ENCODE data around the gene SLX4IP.
A peak's percentile ranks its signal among the peaks of the same experiment; 100 is the strongest.

SLX4IP gene

DNA sequence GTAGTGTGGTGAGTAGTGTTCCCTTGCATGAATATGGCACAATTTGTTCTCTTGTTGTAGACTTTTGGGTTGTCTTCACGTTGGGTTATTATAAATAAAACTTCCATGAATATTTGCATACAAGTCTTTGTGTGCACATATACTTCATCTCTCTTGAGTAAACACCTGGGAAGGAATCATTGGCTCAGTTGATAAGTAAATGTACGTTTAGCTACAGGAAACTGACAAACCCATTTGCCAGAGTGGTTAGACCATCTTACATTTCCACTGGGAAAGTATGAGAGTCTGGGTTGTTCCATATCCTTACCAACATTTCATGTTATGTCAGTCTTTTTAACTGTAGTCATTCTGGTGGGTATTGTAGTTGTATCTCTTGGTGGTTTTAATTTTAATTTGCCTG lies 119.2 kb downstream of the SLX4IP start:
- no peak for DNase-seq

DNA sequence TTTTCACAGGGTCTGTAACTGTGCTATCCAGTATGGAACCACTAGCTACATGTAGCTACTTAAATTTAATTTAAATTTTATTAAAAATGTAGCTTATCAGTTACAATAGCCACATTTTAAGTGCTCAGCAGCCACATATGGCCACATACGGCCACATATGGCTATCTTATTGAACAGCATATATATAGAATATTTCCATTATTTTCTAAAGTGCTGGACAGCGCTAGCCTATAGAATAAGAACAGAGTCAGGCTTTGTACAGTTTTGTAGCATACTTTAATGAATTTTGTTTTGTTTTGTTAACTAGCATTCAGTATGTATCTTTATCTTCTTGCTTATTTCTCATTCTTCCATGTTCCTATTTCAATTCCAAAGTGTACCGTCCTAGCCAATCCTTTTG lies 120.3 kb downstream of the SLX4IP start:
- DNase-seq, result no peak

DNA sequence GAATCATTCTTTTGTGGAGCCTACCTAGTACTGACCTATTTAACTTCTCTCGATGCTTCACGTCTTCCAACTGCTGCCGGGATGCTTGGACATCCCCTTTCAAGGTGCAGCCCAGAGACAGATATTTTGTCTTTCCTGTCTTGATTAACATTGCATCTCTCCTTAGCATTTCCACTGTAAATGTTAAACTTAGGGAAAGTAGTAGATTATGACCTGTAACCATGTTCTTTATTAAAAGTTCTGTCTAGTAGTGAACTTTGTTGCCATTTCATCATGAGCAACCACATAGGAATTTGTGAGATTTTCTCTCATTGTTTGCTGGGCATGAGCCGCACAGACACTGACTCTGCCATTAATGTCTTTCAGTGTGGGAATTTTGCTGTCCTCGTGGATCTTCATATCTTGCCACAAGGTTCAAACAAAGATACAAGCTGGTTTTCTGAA lies 120.8 kb downstream of the SLX4IP start:
- no peak for DNase-seq

DNA sequence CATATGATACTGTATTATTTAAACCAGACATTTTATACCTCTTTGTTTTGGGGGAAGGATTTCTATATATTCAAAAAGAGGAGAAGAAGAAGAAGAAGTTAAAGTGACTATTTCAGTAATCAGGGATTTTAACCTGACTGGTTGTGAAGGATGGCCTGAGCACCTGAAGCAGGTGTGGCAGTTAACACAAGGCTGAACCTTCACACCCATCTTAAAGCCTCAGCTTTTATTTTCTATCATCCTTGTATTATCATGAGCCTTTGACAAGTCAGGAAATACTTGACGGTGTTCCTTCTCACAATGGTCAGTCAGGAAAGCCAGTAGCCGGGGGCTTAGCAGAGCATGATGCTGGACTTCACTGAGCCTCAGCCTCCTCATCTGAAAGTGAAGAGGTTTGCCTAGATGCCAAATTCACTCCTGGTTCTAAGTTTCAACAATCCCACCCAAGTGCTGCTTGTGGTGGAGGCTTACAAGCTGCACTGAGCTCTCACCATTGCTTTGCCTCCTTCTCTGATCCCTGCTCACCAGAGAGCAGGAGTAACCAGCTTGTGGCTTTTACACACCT lies 121.5 kb downstream of the SLX4IP start:
- DNase-seq, result no peak

DNA sequence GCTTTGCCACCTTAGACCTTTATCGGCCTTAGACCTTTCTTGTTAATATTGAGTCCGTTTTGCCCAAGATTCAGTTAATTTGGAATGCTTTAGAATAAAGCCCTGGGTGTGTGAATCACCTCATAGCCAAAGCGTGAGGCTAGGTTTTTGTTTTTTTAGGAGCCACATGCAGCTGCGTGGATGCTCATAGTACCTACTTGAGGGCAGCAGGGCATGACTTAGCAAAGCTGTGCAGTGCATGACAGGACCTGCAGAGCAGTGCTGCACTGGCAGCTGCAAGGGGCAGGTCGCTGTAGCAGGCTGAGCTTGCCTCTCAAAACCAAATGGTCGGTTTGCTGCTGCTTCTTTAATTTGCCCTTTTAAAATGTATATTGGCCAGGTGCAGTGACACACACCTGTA lies 122.6 kb downstream of the SLX4IP start:
- DNase-seq, result peak; percentile 89

DNA sequence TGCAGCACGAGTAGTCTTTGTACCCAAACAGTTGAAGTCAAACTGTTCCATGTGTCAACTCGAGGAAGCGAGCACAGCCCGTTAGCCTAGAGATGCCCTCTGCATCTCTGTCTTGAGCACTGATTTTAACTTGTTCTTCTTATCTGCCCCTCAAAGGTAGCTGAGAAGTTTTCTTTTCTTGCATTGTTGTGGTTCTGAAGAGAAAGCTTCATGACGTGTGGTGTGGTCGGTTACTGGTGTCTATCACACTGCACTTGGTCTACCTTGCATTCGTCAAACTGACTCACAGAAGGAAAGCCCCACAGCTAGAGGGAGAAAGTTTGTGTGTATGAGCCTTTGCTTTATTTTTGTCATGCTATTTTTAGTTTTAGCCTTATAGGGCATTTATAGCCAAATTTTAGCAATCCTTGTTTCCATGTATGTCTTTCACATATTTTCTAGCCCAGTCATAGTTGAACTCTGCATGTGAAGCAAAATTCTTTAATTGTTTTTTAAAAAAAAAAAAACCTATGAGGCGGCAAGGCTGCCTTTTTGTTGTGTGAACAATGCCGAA lies 123.6 kb downstream of the SLX4IP start:
- no peak for DNase-seq

DNA sequence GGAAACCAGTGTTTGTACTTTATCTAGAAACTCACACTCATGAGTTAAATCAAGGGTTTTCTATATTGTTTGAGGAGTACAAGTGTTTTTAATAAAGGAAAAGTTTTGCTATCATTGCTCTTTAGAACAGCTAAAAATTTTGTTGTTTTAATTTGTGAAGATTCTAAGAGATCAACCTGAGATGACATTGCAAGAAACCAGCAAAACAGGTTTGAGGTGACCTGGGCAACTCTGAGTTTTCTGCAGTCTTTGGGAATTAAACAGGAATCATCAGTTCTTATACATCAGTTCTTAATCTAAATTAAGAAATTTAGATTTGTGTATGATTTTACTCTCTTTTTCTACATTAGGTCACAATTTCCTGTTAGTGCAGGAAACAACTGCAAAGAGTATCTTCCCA lies 124.2 kb downstream of the SLX4IP start:
- DNase-seq, result no peak

DNA sequence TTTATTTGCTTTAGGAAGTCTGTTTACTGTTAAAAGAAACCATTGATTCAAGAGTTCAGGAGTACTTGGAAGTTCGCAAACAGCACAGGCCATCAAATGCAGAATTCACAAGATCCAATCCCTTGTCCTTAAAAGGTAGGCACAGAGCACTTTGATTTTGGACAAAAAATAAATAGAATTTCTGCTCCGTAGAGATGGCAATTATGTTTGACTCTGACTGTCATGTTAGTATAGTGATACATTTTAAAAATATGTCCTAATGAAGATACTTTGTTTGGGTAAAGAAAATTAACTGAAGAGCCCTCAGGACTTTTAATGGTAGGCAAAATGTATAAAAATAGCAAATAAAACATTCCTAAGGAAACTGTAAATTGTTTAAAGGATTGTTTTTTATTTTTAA lies 125.6 kb downstream of the SLX4IP start:
- no peak for DNase-seq

DNA sequence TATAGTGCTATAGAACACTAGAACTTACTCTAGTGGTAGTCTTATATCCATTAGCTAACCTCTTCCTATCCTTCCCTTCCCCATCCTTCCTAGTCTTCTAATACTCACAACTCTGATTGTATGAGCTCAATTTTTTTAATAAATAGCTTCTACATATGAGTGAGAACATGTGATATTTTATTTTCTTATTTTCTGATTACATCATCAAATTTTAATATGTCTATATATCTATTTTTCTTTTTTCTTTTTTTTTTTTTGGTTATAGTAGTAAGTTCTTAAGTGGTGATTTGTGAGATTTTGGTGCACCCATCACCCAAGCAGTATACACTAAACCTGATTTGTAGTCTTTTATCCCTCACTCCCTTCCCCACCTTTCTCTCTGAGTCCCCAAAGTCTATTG lies 126.2 kb downstream of the SLX4IP start:
- no peak for DNase-seq

DNA sequence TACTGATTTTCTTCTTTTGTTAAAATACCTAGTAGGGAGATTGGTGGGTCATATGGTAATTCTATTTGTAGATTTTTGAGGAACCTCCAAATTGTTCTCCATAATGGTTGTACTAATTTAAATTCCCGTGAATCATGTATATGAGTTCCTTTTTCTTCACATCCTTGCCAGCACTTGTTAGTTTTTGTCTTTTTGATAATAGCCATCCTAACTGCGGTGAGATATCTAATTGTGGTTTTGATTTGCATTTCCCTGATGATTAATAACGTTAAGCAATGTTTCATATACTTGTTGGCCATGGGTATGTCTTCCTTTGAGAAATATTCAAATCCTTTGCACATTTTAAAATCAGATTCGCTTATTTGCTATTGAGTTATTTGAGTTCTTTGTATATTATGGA lies 127.8 kb downstream of the SLX4IP start:
- no peak for DNase-seq

DNA sequence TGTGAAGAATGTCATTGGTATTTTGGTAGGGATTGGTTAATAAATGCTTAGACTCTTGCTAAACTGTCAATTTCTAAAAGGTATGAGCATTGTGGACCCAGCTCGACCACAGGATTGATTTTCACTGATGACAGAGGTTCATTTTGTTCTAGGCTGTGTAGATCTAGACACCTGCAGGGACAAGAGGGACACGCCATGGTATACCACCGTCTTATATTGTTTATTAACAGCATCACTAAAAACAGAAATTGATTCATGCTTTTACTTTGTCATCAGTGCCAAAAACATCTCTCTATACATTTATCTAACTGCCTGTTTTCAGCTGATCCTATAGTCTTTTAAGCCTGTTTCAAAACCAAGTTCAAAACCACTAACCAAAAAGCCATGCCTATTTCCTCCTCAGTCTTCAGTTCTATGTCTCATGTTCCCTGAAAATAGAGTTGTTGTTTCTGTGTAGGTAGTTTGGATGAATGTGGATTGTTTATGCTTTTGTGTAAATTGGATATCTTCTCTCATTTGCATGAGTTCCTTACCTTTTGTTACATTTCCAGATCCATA lies 128.9 kb downstream of the SLX4IP start:
- DNase-seq, result no peak

DNA sequence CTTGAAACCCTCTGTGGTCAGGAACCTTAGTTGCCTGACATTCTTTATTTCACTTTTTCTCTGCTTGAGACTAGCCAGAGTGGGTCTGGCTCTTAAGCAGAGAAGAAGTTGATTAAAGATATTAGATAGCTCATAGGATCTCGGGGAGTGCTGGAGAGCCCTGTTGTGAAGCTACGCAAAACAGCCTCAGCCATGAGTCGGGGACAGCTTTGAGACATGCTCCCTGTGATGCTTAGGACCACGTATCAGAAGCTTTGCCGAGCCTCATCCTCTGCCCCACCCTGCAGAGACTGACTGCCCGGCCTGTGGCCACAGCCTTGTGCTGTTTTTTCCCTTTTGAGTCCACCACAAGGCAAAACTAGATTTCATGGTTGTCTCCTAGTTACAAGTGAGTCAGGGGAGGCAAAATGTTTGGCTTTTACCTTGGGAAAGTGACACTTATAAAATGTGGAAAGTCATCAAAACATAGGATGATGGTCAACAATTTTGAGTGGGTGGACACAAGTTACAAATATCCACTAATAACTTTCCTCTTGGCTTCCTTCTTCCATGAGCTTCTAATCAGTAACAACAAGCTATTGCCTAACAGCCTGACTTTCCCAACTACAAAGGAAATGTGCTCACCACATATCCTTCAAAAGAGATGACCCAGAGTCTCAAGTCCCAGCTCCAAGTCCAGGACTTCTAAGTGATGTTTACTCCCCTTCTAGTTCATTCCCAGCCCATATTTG lies 130.3 kb downstream of the SLX4IP start:
- DNase-seq, result no peak

DNA sequence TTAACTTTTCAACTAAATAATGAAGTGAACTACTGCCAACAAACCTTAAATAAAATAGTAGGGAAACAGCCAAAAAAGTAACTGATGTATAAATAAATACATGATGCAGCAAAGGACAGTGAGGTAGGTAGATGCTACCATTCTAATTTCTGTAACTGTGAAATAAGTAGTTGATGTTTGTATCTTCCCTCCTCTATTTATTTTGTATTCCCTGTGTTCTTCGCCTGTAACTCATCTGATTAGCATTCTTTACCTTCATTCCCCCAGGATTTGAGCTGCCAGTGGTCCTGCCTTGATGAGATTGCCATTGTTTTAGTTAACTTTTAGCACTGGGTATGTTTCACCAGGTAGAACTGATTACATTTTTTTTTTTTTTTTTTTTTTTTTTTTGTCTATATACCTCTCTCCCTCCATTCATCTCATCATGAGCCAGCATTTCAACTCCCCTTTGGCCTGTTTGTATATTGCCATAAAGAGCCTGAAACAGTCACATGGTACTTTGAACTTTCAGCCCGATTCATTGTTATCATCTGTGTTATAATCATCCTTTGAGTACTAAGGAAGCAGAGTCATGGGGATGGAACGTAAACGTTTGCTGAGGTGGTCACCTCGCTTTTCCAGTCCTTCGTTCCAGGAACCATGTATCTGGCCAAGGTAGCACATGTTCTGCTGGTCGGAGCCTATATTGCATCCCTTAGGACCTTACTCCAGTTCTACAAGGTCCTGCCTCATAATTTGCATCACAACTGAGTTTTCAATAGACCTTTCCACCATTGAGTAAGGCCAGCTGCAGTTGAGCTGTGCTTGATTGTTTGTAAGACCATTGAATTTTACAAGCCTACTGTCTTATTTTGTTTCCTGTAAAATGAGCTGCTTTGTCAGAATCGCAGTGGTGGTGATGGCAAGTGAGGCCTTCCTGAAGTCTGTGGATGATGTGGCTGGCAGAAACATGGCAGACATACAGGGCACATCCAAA lies 131.1 kb downstream of the SLX4IP start:
- DNase-seq, result no peak

DNA sequence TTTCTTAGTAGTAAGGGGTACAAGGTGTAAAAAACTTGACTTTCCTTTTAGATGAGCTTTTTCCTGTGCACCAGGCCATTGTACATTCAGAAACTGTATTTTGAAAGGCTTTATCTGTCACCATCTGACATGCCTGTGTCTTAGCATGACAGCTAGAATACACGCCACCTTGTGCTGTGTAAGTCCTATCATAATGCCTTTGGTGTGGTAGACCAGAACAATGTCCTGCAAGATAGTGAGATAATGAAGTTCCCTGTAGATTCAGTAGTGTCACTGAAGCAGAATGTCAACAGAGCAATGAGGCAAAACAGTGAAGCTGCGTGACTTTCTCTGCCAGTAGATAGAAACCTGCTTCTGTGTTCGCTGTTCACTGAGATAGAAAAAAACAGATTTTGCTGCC lies 132.9 kb downstream of the SLX4IP start:
- DNase-seq, result no peak

DNA sequence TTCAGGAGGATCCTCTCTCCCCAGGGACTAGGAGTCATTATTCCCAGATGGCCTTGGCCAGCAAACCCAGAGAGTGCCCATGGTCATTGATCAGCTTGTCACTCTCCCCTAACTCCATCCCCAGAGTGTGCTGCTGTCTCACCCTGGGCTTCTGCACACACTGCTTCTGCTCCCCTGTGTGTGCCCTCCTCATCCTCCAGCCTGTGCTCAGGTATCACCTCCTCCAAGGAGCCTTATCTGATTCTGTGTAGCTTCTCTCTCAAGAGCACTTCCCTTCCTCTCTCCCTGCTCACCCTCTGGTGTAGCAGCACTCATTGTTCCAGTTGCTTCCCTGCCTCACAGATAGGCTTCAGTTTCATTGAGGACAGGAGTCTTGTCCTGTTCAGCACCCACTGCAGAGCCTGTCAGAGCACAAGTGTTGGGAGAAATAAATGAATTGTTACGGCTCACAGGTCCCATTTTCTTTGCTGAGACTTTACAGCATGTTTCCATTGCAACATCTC lies 136.3 kb downstream of the SLX4IP start:
- DNase-seq, result no peak

DNA sequence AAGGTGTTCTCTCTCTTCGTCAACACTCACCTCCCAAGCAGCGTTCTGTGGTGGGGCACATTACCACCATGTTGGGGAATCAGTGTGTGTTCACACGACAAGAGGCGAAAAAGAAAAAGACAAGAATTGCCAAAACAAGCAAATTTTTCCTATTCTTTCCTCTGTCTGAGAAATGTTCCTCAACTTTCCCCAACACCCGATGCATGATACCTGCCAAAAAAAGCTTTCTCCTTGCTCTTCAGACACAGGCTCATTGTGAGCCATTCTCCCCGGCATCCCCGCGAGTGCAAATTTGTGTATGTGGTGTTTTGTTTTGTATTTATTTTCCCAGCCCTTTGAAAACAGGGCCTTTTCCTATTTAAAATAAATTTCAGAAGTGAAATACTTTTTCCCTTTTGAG lies 137.7 kb downstream of the SLX4IP start:
- no peak for DNase-seq

DNA sequence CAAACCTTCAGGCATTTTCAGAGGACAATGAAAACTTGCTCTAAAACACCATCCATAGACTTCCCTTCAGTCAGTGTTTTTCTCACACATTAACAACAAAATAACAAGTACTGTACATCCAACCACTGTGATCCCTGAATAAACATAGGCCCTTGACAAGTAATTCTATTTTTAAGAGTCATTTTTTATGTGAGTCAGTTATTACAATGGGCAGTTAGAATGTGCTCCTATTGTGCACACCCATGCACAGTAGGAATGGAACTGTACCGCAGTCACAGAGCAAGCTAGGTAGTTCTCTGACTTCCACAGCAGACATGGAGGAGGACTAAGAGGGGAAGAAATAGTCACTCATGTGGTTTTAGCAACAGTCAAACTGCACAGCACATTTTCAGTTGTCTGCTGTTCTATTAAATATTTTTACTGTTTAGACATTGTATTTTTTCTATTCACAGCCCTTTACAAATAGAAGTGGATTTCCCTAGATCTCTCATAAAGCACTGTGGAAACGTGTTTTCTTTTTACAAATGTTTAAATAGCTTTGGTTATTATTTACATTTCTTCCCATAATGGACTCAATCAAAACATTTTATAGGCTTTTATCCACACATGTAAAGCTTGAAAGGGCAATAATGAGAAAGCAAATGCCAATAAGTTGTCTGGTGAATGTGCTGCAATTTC lies 138.3 kb downstream of the SLX4IP start:
- DNase-seq, result no peak

DNA sequence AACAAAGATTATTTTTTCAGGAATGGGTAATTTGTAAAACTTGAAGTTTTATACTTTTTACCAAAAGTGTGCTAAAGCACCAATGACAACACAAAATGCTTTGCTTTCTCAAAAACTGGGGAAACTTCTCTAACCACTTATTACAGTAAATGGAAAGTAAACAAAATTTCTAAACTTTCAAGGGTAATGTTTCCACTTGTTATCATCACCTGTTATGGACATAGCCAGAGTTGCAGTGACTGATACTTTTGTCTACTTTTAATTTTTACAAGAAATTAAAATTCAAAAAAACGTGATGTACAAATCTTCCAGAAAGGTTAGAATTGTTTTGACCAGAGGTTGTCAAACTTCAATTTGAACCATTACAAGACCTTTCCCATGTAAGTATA lies 138.8 kb downstream of the SLX4IP start:
- no peak for DNase-seq

DNA sequence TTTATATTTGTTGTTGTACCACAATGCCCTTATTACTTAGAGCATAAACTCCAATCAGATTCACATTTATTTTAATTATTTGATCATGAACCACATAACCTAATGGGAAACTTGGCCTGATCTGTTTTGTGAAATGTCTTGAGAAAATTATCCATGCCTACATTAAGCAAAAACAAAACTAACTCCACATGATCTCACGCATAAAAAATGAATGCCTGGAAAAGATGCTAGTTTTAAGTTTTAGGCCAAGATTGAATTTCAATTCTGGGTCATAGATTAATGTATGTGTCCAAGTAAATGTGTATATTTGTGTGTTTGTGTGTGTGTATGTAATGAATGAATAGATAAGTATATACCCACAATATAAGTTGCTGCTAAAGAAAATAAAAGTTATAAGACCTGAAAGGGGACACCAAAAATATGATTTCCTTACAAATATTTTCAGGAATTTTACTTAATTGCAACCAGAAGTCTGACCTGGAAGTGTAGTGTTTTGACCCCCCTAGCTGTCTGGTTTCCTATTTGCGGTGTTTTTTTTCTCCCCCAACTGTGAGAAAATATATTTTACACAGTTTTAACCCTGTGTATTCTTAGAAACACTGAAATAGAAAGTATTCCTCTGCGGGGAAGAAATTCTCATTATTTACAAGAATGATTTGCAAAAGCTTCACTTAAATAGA lies 141.4 kb downstream of the SLX4IP start:
- no peak for DNase-seq

DNA sequence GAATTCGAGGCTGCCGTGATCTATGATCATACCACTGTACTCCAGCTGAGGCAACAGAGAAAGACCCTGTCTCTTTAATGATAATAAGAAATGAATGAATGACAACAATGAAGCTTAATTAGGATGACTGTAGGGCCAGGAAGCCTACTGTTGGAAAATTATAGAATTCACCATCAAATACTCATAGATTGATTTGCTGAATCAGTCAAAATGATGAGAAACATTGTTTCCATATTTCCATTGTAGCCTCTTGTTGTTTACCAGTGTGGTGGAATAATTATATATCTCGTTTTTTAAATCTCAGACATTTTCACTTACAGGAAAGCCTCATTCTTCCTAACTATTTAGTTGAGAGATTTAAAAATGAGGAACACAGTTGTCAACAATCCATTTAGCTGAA lies 142.5 kb downstream of the SLX4IP start:
- DNase-seq, result no peak

DNA sequence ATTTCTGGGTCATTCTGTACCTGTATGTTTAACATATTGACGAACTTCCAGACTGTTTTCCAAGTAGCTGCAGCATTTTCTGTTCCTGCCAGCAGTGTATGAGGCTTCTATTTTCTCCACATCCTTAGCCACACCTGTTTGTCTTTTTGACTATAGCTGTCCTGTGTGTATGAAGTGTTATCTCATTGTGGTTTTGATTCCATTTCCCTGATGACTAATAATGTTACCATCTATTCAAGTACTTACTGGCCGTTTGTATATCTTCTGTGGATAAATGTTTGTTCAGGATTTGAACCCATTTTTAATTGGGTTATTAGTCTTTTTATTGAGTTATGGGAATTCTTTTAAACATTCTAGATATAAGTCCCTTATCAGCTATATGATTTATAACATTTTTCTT lies 143.5 kb downstream of the SLX4IP start:
- DNase-seq, result no peak

DNA sequence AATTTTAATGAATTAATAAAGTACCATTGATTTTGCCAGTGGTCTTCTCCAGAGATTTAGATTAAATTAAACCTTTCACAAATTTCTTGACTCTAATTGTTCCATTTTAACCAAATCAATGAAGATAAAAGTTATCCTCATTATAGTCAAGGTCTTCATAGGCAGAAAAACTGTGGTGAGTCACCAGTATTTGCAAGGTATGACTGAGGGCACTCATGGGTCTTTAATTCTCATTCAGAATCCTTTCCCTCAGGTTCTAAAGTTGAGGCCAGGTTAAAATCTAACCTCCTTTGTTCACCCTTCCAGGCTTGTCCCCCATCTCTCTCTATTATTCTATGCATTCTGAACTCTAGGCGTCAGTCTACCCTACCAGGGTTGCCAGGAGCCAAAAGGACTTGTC lies 144.8 kb downstream of the SLX4IP start:
- DNase-seq, result no peak
